Measurements from ENCODE around the gene U2AF2.

The U2AF2 gene

GRCh38 chr19:55632463-55632834, 22.4 kb upstream of the U2AF2 start:
- CTCF ChIA-PET: interaction anchor here (0.6 to 6.0 kb wide), 50 partner anchors 8 to 824 kb away, joined by 3 to 62 read pairs (median 5); partner anchors contain the start of genes CCDC106, RDH13, U2AF2 and ZNF581

DNA sequence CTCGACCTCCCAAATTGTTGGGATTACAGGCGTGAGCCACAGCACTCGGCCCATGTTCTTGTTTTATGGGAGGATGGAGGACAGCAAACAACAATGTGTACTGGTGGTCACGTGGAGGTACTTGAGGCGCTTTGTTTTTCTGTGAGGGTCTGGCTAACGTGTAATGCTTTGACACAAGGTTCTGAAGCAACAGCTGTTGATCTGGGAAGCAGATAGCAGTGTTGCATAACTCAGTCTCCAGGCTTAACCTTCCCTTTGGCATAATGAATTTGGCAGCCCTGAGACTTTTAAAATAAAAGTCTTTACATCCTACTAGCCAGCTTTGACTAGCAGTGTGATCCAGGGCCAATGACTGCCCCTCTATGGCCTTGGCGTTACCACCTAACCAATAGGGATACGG, 21.0 kb upstream of the U2AF2 start:
- TF ChIP-seq TCF7L2 (IDR thresholded peaks at IDR 0.05; ENCODE audit: borderline replicate concordance, low read depth, low read length) (no peak), ZNF629 (tag by site-specific recombination; IDR thresholded peaks at IDR 0.05) (no peak), SP7 (tag by site-specific recombination; IDR thresholded peaks at IDR 0.05) (no peak), ZNF132 (tag by site-specific recombination; IDR thresholded peaks at IDR 0.05; ENCODE audit: borderline replicate concordance) (no peak)
- no peak overlapping the region for H3K4me3 ChIP-seq (ENCODE audit: low read depth, low read length)
- ChIA-PET CTCF (interaction anchor here (0.6 to 6.0 kb wide), 21 partner anchors 9 to 1465 kb away, joined by 3 to 62 read pairs (median 16); partner anchors contain the start of genes CCDC106, HSPBP1, U2AF2 and ZNF784), POLR2A (interaction anchor here (1.3 to 4.2 kb wide), 4 partner anchors 9 to 172 kb away, joined by 4 to 22 read pairs (median 6); partner anchors contain the start of genes ISOC2, U2AF2, ZNF581 and ZNF784)
- H3K9me3 ChIP-seq (ENCODE audit: control insufficient read depth, insufficient read depth, low read depth, low read length): no peaks in the 10 kb centered on the region
- H3K4me1 ChIP-seq (ENCODE audit: control insufficient read depth, insufficient read depth, low read length): peaks cover 12% of the 10 kb centered on the region
- H3K36me3 ChIP-seq (ENCODE audit: control insufficient read depth in 2 of 2, insufficient read depth in 1 of 2, low read length in 2 of 2): peaks cover 5 to 11% of the 10 kb centered on the region in 2 experiments; a peak in 2 of 3 replicates
- H3K27ac ChIP-seq (ENCODE audit: extremely low read depth, low read depth, low read length): no peak overlapping the region

More at GRCh38 chr19:55632463-55632834, 22.4 kb upstream of the U2AF2 start:
- Histone ChIP-seq H3K4me1 (ENCODE audit: control insufficient read depth, insufficient read depth, low read length) (peaks cover 12% of the 10 kb centered on the region), H3K27ac (ENCODE audit: extremely low read depth, low read depth, low read length) (no peak overlapping the region), H3K9me3 (ENCODE audit: control insufficient read depth, insufficient read depth, low read depth, low read length) (no peaks in the 10 kb centered on the region), H3K36me3 (ENCODE audit: control insufficient read depth in 2 of 2, insufficient read depth in 1 of 2, low read length in 2 of 2) (no peaks in the 10 kb centered on the region; a peak in 1 of 3 replicates), H3K4me3 (ENCODE audit: low read depth, low read length) (no peak overlapping the region)
- TF ChIP-seq, protein P1, sequence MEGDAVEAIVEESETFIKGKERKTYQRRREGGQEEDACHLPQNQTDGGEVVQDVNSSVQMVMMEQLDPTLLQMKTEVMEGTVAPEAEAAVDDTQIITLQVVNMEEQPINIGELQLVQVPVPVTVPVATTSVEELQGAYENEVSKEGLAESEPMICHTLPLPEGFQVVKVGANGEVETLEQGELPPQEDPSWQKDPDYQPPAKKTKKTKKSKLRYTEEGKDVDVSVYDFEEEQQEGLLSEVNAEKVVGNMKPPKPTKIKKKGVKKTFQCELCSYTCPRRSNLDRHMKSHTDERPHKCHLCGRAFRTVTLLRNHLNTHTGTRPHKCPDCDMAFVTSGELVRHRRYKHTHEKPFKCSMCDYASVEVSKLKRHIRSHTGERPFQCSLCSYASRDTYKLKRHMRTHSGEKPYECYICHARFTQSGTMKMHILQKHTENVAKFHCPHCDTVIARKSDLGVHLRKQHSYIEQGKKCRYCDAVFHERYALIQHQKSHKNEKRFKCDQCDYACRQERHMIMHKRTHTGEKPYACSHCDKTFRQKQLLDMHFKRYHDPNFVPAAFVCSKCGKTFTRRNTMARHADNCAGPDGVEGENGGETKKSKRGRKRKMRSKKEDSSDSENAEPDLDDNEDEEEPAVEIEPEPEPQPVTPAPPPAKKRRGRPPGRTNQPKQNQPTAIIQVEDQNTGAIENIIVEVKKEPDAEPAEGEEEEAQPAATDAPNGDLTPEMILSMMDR (tag by site-specific recombination; IDR thresholded peaks at IDR 0.05): peak; percentile 79
- TF ChIP-seq ZSCAN30 (tag by site-specific recombination; IDR thresholded peaks at IDR 0.05) (peak; percentile 44; the same call in 1 of the 2 replicates), TRIM28 (IDR thresholded peaks at IDR 0.05; ENCODE audit: borderline replicate concordance, low read length) (no peak), ZNF654 (tag by site-specific recombination; IDR thresholded peaks at IDR 0.05; ENCODE audit: low read depth) (peak; percentile 54), ZNF660 (tag by site-specific recombination; IDR thresholded peaks at IDR 0.05) (peak; percentile 81; the same call in 1 of the 2 replicates), RBAK (tag by site-specific recombination; IDR thresholded peaks at IDR 0.05) (no peak), IKZF3 (tag by site-specific recombination; IDR thresholded peaks at IDR 0.05) (0 out of 2 replicates have a peak, but pooled peaks have one; percentile 46), ZNF26 (tag by site-specific recombination; IDR thresholded peaks at IDR 0.05) (no peak), ZNF747 (tag by site-specific recombination; IDR thresholded peaks at IDR 0.05) (no peak)
- TF ChIP-seq, protein P2, sequence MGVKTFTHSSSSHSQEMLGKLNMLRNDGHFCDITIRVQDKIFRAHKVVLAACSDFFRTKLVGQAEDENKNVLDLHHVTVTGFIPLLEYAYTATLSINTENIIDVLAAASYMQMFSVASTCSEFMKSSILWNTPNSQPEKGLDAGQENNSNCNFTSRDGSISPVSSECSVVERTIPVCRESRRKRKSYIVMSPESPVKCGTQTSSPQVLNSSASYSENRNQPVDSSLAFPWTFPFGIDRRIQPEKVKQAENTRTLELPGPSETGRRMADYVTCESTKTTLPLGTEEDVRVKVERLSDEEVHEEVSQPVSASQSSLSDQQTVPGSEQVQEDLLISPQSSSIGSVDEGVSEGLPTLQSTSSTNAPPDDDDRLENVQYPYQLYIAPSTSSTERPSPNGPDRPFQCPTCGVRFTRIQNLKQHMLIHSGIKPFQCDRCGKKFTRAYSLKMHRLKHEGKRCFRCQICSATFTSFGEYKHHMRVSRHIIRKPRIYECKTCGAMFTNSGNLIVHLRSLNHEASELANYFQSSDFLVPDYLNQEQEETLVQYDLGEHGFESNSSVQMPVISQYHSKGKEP (tag by site-specific recombination; IDR thresholded peaks at IDR 0.05): no peak
- TF ChIP-seq, protein P3, sequence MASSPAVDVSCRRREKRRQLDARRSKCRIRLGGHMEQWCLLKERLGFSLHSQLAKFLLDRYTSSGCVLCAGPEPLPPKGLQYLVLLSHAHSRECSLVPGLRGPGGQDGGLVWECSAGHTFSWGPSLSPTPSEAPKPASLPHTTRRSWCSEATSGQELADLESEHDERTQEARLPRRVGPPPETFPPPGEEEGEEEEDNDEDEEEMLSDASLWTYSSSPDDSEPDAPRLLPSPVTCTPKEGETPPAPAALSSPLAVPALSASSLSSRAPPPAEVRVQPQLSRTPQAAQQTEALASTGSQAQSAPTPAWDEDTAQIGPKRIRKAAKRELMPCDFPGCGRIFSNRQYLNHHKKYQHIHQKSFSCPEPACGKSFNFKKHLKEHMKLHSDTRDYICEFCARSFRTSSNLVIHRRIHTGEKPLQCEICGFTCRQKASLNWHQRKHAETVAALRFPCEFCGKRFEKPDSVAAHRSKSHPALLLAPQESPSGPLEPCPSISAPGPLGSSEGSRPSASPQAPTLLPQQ (tag by site-specific recombination; IDR thresholded peaks at IDR 0.05): peak; percentile 62; the same call in 1 of the 2 replicates
- POLR2A ChIA-PET: interaction anchor here (0.6 to 4.2 kb wide), 13 partner anchors 8 to 701 kb away, joined by 3 to 22 read pairs (median 4); partner anchors contain the start of genes FIZ1, ISOC2, U2AF2 and ZNF581

Data from HEK293 (cell line).